AG09309 (cell line): ENCODE data around the gene CEP170B.

Source experiments
- DNase-seq: peaks from one replicate; pipeline ENCODE4 v3.0.0-alpha.2; 2010; ENCODE audit warnings: low read depth
- H3K4me3 ChIP-seq: 2 replicates; pipeline ENCODE4 v1.5.1; 2011; ENCODE audit warnings: mild to moderate bottlenecking, low read depth, low read length, moderate library complexity; ENCODE audit not compliant: control insufficient read depth
- TF ChIP-seq, protein P1 (sequence below): IDR thresholded peaks from 2 replicates; pipeline ENCODE4 v1.5.1; 2011; ENCODE audit warnings: mild to moderate bottlenecking, low read depth, low read length, inconsistent platforms; ENCODE audit not compliant: insufficient read depth, control insufficient read depth; ENCODE audit errors: missing control alignments

The CEP170B gene

GRCh38 chr14:104868811-104869572 lies 3.9 kb downstream of the CEP170B start:
- TF ChIP-seq, protein P1, sequence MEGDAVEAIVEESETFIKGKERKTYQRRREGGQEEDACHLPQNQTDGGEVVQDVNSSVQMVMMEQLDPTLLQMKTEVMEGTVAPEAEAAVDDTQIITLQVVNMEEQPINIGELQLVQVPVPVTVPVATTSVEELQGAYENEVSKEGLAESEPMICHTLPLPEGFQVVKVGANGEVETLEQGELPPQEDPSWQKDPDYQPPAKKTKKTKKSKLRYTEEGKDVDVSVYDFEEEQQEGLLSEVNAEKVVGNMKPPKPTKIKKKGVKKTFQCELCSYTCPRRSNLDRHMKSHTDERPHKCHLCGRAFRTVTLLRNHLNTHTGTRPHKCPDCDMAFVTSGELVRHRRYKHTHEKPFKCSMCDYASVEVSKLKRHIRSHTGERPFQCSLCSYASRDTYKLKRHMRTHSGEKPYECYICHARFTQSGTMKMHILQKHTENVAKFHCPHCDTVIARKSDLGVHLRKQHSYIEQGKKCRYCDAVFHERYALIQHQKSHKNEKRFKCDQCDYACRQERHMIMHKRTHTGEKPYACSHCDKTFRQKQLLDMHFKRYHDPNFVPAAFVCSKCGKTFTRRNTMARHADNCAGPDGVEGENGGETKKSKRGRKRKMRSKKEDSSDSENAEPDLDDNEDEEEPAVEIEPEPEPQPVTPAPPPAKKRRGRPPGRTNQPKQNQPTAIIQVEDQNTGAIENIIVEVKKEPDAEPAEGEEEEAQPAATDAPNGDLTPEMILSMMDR = no peak
- H3K4me3 ChIP-seq = no peak overlapping the region
- DNase-seq = no peak

GRCh38 chr14:104869669-104870367 lies 4.8 kb downstream of the CEP170B start:
- DNase-seq = no peak
- H3K4me3 ChIP-seq = no peak overlapping the region
- TF ChIP-seq, protein P1 = no peak

DNA sequence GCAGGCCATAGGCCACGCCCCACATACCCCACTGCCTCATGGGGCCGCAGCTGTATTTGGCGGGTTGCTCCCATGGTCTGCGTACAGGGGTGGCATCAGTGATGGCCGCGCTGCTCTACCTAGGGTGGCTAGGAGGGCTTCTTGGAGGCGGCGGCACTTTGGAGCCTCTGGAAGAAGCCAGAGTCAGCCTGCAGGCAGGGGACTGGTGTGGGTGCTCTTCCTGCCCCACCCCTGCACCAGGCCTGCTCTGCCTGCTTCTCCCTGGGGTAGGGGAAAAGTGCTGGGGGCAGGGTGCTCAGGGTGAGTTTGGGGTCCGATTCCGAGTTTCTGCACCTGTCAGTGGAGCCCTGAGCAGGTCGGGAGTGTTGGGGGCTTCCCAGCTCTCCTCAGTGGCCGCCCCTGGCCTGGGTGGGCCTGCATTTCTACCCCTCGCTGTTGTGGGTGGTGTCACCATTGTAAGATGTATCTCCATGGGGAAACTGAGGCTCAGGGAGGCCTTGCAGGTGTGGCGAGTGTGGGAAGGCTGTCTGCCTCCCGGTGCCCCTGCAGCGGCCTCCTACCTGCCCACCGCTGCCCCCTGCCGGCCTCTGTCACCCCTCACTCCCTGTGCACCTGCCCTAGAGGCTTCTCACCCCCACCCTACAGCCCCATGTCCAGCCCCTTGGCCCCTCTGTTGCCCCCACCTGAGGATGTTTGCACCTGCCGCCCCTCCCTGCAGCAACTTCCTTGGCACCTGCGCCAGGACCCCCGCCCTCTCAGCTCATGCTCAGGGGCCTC lies 5.5 kb downstream of the CEP170B start:
- H3K4me3 ChIP-seq = no peak overlapping the region
- TF ChIP-seq, protein P1 = peak; percentile 32
- DNase-seq = no peak

GRCh38 chr14:104871145-104871655 lies 6.1 kb downstream of the CEP170B start:
- H3K4me3 ChIP-seq = no peak overlapping the region
- no peak for DNase-seq
- TF ChIP-seq, protein P1 = no peak

DNA sequence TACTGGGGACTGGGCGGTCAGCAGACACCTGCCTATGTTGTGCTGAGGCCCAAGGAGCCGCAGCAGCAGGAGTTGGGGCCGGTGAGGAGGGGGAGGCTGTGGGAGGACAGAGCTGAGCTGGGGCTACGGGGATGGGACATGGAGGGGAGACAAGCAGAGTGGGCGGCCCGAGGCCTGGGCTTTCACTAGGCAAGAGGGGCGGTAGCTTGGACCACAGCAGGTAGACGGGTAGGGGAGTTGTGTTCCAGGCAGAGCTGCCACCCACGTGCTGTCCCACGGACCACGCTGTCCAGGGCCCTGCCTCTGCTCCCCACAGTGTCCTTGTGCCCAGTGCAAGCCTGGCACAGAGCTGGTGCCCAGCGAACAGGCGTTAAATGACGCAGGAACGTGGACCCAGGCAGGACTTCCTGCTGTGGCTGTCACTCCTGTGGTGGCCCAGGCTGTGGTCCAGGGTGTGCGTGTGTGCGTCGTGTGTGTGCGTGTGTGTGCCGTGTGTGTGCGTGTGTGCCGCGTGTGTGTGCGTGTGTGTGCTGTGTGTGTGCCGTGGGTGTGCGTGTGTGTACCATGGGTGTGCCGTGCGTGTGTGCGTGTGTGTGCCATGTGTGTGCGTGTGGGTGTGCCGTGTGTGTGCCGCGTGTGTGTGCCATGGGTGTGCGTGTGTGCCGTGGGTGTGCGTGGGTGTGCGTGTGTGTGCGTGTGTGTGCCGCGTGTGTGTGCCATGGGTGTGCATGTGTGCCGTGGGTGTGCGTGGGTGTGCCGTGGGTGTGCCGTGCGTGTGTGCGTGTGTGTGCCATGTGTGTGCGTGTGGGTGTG lies 6.8 kb downstream of the CEP170B start:
- DNase-seq = no peak
- H3K4me3 ChIP-seq = no peak overlapping the region
- TF ChIP-seq, protein P1 = no peak
